ENCODE measurements around the gene CCDC89.
A peak's percentile ranks its signal among the peaks of the same experiment; 100 is the strongest.

The CCDC89 gene

DNA sequence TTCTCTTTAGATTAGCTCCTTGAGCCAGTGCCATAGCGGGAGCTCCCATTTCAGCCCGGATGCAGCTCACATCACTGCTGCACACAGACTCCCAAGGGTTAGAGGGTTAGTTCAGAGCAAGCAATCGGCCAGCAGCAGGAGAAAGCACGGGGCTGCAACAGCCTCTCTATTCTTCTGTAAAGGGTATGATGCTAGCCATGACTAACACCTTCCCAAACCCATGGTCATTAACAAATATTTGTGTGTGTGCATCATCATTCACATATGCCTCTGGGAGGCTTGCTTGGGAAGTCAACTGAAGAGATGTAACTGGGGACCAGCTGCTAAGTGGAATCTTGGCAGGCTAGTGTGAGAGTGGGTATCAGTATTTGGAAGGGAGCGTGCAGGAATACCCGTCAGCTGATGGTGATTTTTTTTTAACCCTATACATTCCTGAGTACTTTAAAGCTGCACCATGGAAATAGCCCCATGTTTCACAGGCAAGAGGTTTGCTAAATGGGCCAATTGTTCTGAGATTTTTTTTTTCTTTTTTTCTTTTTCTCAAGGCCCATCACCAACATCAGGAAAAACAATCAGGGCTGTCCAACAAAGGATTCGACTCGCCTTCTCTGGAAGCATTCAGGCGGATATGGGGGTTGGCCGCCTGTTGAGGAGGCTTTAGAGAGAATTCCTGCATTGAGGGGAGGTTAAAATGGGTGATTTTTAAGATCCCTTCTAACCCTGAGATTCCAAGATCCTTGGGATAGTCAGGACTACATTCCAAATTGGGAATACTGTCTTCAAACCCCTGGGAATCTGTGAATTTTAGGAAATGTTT, 33.2 kb upstream of the CCDC89 start (continued):
- TF ChIP-seq, protein P1, sequence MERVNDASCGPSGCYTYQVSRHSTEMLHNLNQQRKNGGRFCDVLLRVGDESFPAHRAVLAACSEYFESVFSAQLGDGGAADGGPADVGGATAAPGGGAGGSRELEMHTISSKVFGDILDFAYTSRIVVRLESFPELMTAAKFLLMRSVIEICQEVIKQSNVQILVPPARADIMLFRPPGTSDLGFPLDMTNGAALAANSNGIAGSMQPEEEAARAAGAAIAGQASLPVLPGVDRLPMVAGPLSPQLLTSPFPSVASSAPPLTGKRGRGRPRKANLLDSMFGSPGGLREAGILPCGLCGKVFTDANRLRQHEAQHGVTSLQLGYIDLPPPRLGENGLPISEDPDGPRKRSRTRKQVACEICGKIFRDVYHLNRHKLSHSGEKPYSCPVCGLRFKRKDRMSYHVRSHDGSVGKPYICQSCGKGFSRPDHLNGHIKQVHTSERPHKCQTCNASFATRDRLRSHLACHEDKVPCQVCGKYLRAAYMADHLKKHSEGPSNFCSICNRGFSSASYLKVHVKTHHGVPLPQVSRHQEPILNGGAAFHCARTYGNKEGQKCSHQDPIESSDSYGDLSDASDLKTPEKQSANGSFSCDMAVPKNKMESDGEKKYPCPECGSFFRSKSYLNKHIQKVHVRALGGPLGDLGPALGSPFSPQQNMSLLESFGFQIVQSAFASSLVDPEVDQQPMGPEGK (tag by site-specific recombination; IDR thresholded peaks at IDR 0.05) = peak; percentile 23; the same call in 1 of the 2 replicates

- no peak overlapping the region for H3K27ac ChIP-seq (ENCODE audit: extremely low read depth, low read depth, low read length)
- CTCF ChIA-PET = interaction anchor here (0.6 to 1.0 kb wide), 2 partner anchors 11 to 500 kb away, joined by 3 to 4 read pairs; no protein-coding TSS in a partner anchor
- no peak overlapping the region; the same call in 1 of the 2 replicates for H3K4me3 ChIP-seq (ENCODE audit: low read depth, low read length)
- H3K4me1 ChIP-seq (ENCODE audit: control insufficient read depth, insufficient read depth, low read length) = no peaks in the 10 kb centered on the region
- no peaks in the 10 kb centered on the region for H3K36me3 ChIP-seq (ENCODE audit: control insufficient read depth in 2 of 2, insufficient read depth in 1 of 2, low read length in 2 of 2)
- TF ChIP-seq ZNF544 (tag by site-specific recombination; IDR thresholded peaks at IDR 0.05) (no peak), ZNF335 (tag by site-specific recombination; conservative IDR thresholded peaks at IDR 0.05) (peak; percentile 60)
- POLR2A ChIA-PET = interaction anchor here (0.8 to 1.5 kb wide), 3 partner anchors 12 to 71 kb away, joined by 3 to 4 read pairs (median 3); partner anchors contain the start of gene TMEM126A
- no peaks in the 10 kb centered on the region for H3K9me3 ChIP-seq (ENCODE audit: control insufficient read depth, insufficient read depth, low read depth, low read length)
These were observed 32.3 kb upstream of the CCDC89 start for GRCh38 chr11:85718126-85718943.

- CTCF ChIA-PET = interaction anchor here (1.0 kb wide), 1 partner anchor 501 kb away, joined by 4 read pairs; no protein-coding TSS in a partner anchor
These were observed 31.4 kb upstream of the CCDC89 start for GRCh38 chr11:85717429-85717828.

More at GRCh38 chr11:85717429-85717828, 31.4 kb upstream of the CCDC89 start:
- POLR2A ChIA-PET = interaction anchor here (0.8 kb wide), 1 partner anchor 11 kb away, joined by 3 read pairs; no protein-coding TSS in a partner anchor
- no peak overlapping the region for H3K27ac ChIP-seq (ENCODE audit: extremely low read depth, low read depth, low read length)
- no peaks in the 10 kb centered on the region for H3K36me3 ChIP-seq (ENCODE audit: control insufficient read depth in 2 of 2, insufficient read depth in 1 of 2, low read length in 2 of 2)
- no peaks in the 10 kb centered on the region for H3K9me3 ChIP-seq (ENCODE audit: control insufficient read depth, insufficient read depth, low read depth, low read length)
- no peaks in the 10 kb centered on the region for H3K4me1 ChIP-seq (ENCODE audit: control insufficient read depth, insufficient read depth, low read length)
- no peak overlapping the region for H3K4me3 ChIP-seq (ENCODE audit: low read depth, low read length)
- TF ChIP-seq SCRT1 (tag by site-specific recombination; IDR thresholded peaks at IDR 0.05; ENCODE audit: borderline replicate concordance) (no peak), ZNF792 (tag by site-specific recombination; IDR thresholded peaks at IDR 0.05) (no peak), ZEB2 (tag by site-specific recombination; IDR thresholded peaks at IDR 0.05) (no peak), TCF7L2 (IDR thresholded peaks at IDR 0.05; ENCODE audit: borderline replicate concordance, low read depth, low read length) (no peak), ZNF175 (tag by site-specific recombination; IDR thresholded peaks at IDR 0.05) (no peak), ZBTB7A (tag by site-specific recombination; IDR thresholded peaks at IDR 0.05; ENCODE audit: low read depth) (no peak), ZFP41 (tag by site-specific recombination; IDR thresholded peaks at IDR 0.05; ENCODE audit: borderline replicate concordance) (no peak), ZNF266 (tag by site-specific recombination; IDR thresholded peaks at IDR 0.05; ENCODE audit: low read depth) (no peak), GLIS2 (tag by site-specific recombination; IDR thresholded peaks at IDR 0.05) (no peak), MEIS1 (CRISPR knock-in tag; IDR thresholded peaks at IDR 0.05; ENCODE audit: borderline replicate concordance) (no peak), ZNF544 (tag by site-specific recombination; IDR thresholded peaks at IDR 0.05) (no peak), ZNF501 (tag by site-specific recombination; IDR thresholded peaks at IDR 0.05) (no peak), ZNF600 (tag by site-specific recombination; IDR thresholded peaks at IDR 0.05) (no peak), ZNF791 (tag by site-specific recombination; IDR thresholded peaks at IDR 0.05) (no peak), ZNF138 (tag by site-specific recombination; IDR thresholded peaks at IDR 0.05; ENCODE audit: borderline replicate concordance) (no peak)
- TF ChIP-seq, protein P2, sequence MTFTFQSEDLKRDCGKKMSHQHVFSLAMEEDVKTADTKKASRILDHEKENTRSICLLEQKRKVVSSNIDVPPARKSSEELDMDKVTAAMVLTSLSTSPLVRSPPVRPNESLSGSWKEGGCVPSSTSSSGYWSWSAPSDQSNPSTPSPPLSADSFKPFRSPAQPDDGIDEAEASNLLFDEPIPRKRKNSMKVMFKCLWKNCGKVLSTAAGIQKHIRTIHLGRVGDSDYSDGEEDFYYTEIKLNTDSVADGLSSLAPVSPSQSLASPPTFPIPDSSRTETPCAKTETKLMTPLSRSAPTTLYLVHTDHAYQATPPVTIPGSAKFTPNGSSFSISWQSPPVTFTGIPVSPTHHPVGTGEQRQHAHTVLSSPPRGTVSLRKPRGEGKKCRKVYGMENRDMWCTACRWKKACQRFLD (tag by site-specific recombination; IDR thresholded peaks at IDR 0.05) = no peak
- TF ChIP-seq, protein P3, sequence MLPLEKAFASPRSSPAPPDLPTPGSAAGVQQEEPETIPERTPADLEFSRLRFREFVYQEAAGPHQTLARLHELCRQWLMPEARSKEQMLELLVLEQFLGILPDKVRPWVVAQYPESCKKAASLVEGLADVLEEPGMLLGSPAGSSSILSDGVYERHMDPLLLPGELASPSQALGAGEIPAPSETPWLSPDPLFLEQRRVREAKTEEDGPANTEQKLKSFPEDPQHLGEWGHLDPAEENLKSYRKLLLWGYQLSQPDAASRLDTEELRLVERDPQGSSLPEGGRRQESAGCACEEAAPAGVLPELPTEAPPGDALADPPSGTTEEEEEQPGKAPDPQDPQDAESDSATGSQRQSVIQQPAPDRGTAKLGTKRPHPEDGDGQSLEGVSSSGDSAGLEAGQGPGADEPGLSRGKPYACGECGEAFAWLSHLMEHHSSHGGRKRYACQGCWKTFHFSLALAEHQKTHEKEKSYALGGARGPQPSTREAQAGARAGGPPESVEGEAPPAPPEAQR (tag by site-specific recombination; IDR thresholded peaks at IDR 0.05) = no peak
- TF ChIP-seq, protein P4, sequence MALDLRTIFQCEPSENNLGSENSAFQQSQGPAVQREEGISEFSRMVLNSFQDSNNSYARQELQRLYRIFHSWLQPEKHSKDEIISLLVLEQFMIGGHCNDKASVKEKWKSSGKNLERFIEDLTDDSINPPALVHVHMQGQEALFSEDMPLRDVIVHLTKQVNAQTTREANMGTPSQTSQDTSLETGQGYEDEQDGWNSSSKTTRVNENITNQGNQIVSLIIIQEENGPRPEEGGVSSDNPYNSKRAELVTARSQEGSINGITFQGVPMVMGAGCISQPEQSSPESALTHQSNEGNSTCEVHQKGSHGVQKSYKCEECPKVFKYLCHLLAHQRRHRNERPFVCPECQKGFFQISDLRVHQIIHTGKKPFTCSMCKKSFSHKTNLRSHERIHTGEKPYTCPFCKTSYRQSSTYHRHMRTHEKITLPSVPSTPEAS (tag by site-specific recombination; IDR thresholded peaks at IDR 0.05) = no peak
